K562 (cell line): ENCODE results near the gene TBCC. TPM values are rescaled to one million over a fixed set of nuclear protein-coding genes. Genes with fewer than 3 reads are reported as not detected.

Source experiments
- FOXP1 ChIP-seq: sonication (generic); formaldehyde crosslinking; IDR thresholded peaks from 2 replicates; pipeline ENCODE4 v1.8.0; 2022; ENCODE audit warnings: mild to moderate bottlenecking, missing genetic modification reagents
- GTF2E2 ChIP-seq: fragments of 200-800 bp; sonication (Bioruptor generic); IDR thresholded peaks from 2 replicates; pipeline ENCODE4 v1.6.1; 2016; ENCODE audit warnings: missing genetic modification characterization, missing compliant biosample characterization
- NFXL1 ChIP-seq: fragments of 450-650 bp; formaldehyde crosslinking; IDR thresholded peaks from 2 replicates; pipeline ENCODE4 v1.4.0; 2021; ENCODE audit warnings: mild to moderate bottlenecking
- POLR2A ChIP-seq: fragments of 450-650 bp; conservative IDR thresholded peaks from 2 replicates; pipeline ENCODE4 v1.6.1; 2016
- RBM15 ChIP-seq: fragments of 200-400 bp; formaldehyde crosslinking; IDR thresholded peaks from 2 replicates; pipeline ENCODE4 v1.6.1; 2018; ENCODE audit warnings: mild to moderate bottlenecking, low read length, moderate library complexity; ENCODE audit not compliant: insufficient read depth
- RBM22 ChIP-seq: fragments of 200-400 bp; formaldehyde crosslinking; IDR thresholded peaks from 2 replicates; pipeline ENCODE4 v1.6.1; 2018; ENCODE audit warnings: low read length, low read depth; ENCODE audit not compliant: poor library complexity, severe bottlenecking
- SOX6 ChIP-seq: fragments of 450-650 bp; IDR thresholded peaks from 2 replicates; pipeline ENCODE4 v1.6.1; 2014; ENCODE audit warnings: mild to moderate bottlenecking
- ZNF197 ChIP-seq: fragments of 200-800 bp; sonication (Bioruptor generic); IDR thresholded peaks from 2 replicates; pipeline ENCODE4 v1.6.1; 2016; ENCODE audit warnings: low read depth, missing genetic modification characterization, missing compliant biosample characterization
- ZNF224 ChIP-seq: sonication (generic); formaldehyde crosslinking; IDR thresholded peaks from 2 replicates; pipeline ENCODE4 v1.8.0; 2022; ENCODE audit warnings: mild to moderate bottlenecking, missing genetic modification reagents
- ZNF766 ChIP-seq: fragments of 200-800 bp; sonication (Bioruptor generic); conservative IDR thresholded peaks from 2 replicates; pipeline ENCODE4 v1.6.1; 2016; ENCODE audit warnings: missing genetic modification characterization, missing compliant biosample characterization
- polyA plus RNA-seq, 8 experiments: library from polyadenylated mRNA; depleted of rRNA in 4 of 8; stranded (reverse) in 5 of 8; unstranded in 3 of 8; fragments of >200 nt; fragmentation: Nextera tagmentation in 2 of 8; fragmentation: Illumina TruSeq in 1 of 8; extraction: Ambion mirVana in 2 of 8; extraction: Trizol in 1 of 8; gene quantifications; 2 replicates each; pipeline versions ENCODE4 v1.2.1 to v1.2.3, GENCODE V29; 2011 to 2014; ENCODE audit warnings: inconsistent platforms in 1 of 8, missing spikeins in 1 of 8
- total RNA-seq, 7 experiments: library from RNA; depleted of rRNA in 6 of 7; stranded (reverse); fragments of >200 nt in 6 of 7; fragmentation: Illumina TruSeq in 2 of 7; extraction: Trizol in 2 of 7; gene quantifications; 2 replicates each; pipeline versions ENCODE4 v1.2.1 to v1.2.3, GENCODE V29; 2011 to 2021; ENCODE audit warnings: low replicate concordance in 1 of 7
- TF ChIP-seq, protein P1 (sequence below): fragments of 450-650 bp; formaldehyde crosslinking; IDR thresholded peaks from 2 replicates; pipeline ENCODE4 v1.4.0; 2020; ENCODE audit warnings: mild to moderate bottlenecking, moderate library complexity
- TF ChIP-seq, protein P2 (sequence below): sonication (generic); formaldehyde crosslinking; IDR thresholded peaks from 2 replicates; pipeline ENCODE4 v1.8.1; 2023; ENCODE audit warnings: mild to moderate bottlenecking, missing genetic modification reagents
- TF ChIP-seq, protein P3 (sequence below): fragments of 450-650 bp; formaldehyde crosslinking; IDR thresholded peaks from 2 replicates; pipeline ENCODE4 v1.4.0; 2020; ENCODE audit warnings: mild to moderate bottlenecking, moderate library complexity
- TF ChIP-seq, protein P4 (sequence below): sonication (generic); formaldehyde crosslinking; IDR thresholded peaks from 2 replicates; pipeline ENCODE4 v1.9.0; 2022; ENCODE audit warnings: mild to moderate bottlenecking, missing genetic modification reagents
- TF ChIP-seq, protein P5 (sequence below): IDR thresholded peaks from 2 replicates; pipeline ENCODE4 v1.6.1; 2016; ENCODE audit warnings: missing genetic modification characterization, missing compliant biosample characterization
- TF ChIP-seq, protein P6 (sequence below): fragments of 250-450 bp; sonication (Bioruptor Pico); IDR thresholded peaks from 2 replicates; pipeline ENCODE4 v1.5.0; 2021; ENCODE audit warnings: mild to moderate bottlenecking, borderline replicate concordance

TBCC gene
- total and polyA plus RNA-seq, 9 of the 15 experiments (the other 6 are each of a cell fraction or from before 2014, with no cell fraction given), result 2.8 to 34.1 (median 23.3) TPM

DNA sequence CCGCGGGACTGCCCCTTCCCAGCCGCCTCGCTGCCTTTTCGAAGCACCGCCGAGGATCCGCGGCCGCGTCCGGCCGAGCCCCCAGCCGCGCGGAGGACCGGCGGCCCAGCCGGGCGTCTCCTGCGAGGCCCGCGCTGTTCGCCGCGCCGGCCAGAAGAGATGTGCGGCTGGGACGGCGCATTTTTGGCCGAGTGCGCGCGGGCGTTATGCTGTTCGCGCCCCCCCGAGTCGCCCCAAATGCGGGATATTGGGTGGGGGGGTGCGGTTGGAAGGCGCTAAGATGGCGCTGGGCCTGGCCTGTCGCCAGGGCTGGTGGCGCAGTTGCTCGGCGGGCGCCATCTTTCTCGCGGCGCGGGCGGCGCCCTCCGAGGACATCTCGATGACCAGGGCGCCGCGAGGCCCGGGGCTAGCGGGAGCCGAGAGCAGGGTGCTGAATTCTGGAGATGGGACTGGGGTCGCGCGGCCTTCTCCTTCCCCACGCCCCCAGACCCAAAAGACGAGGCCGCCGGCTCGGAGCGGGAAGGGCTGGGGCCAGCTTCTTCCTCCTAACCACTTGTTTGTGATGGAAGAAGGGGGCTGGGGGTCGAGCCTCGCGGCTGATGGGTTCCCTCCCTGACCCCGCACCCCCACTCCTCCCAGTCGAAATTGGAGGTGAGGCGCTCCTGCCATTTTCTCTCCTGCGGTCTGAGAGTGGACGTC lies 37.4 kb upstream of the TBCC start (continued):
- TF ChIP-seq, protein P1, sequence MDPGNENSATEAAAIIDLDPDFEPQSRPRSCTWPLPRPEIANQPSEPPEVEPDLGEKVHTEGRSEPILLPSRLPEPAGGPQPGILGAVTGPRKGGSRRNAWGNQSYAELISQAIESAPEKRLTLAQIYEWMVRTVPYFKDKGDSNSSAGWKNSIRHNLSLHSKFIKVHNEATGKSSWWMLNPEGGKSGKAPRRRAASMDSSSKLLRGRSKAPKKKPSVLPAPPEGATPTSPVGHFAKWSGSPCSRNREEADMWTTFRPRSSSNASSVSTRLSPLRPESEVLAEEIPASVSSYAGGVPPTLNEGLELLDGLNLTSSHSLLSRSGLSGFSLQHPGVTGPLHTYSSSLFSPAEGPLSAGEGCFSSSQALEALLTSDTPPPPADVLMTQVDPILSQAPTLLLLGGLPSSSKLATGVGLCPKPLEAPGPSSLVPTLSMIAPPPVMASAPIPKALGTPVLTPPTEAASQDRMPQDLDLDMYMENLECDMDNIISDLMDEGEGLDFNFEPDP (CRISPR knock-in tag), result peak; percentile 63; the same call in 1 of the 2 replicates
- TF ChIP-seq FOXP1 (CRISPR knock-in tag), result peak; percentile 94
- 0 out of 2 replicates have a peak, but pooled peaks have one; percentile 20 for TF ChIP-seq RBM15
- TF ChIP-seq, protein P2, sequence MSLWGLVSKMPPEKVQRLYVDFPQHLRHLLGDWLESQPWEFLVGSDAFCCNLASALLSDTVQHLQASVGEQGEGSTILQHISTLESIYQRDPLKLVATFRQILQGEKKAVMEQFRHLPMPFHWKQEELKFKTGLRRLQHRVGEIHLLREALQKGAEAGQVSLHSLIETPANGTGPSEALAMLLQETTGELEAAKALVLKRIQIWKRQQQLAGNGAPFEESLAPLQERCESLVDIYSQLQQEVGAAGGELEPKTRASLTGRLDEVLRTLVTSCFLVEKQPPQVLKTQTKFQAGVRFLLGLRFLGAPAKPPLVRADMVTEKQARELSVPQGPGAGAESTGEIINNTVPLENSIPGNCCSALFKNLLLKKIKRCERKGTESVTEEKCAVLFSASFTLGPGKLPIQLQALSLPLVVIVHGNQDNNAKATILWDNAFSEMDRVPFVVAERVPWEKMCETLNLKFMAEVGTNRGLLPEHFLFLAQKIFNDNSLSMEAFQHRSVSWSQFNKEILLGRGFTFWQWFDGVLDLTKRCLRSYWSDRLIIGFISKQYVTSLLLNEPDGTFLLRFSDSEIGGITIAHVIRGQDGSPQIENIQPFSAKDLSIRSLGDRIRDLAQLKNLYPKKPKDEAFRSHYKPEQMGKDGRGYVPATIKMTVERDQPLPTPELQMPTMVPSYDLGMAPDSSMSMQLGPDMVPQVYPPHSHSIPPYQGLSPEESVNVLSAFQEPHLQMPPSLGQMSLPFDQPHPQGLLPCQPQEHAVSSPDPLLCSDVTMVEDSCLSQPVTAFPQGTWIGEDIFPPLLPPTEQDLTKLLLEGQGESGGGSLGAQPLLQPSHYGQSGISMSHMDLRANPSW (CRISPR knock-in tag), result peak; percentile 72; the same call in 1 of the 2 replicates
- TF ChIP-seq, protein P3, sequence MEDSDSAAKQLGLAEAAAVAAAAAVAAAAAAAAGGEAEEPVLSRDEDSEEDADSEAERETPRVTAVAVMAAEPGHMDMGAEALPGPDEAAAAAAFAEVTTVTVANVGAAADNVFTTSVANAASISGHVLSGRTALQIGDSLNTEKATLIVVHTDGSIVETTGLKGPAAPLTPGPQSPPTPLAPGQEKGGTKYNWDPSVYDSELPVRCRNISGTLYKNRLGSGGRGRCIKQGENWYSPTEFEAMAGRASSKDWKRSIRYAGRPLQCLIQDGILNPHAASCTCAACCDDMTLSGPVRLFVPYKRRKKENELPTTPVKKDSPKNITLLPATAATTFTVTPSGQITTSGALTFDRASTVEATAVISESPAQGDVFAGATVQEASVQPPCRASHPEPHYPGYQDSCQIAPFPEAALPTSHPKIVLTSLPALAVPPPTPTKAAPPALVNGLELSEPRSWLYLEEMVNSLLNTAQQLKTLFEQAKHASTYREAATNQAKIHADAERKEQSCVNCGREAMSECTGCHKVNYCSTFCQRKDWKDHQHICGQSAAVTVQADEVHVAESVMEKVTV (CRISPR knock-in tag), result no peak
- TF ChIP-seq, protein P4, sequence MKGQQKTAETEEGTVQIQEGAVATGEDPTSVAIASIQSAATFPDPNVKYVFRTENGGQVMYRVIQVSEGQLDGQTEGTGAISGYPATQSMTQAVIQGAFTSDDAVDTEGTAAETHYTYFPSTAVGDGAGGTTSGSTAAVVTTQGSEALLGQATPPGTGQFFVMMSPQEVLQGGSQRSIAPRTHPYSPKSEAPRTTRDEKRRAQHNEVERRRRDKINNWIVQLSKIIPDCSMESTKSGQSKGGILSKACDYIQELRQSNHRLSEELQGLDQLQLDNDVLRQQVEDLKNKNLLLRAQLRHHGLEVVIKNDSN, result peak; percentile 35
- TF ChIP-seq ZNF224 (CRISPR knock-in tag), result no peak
- TF ChIP-seq NFXL1 (CRISPR knock-in tag), result peak; percentile 54; the same call in 1 of the 2 replicates
- peak; percentile 81 for TF ChIP-seq POLR2A
- peak; percentile 99 for TF ChIP-seq RBM22
- TF ChIP-seq ZNF197 (CRISPR knock-in tag), result no peak; the same call in 1 of the 2 replicates
- TF ChIP-seq, protein P5, sequence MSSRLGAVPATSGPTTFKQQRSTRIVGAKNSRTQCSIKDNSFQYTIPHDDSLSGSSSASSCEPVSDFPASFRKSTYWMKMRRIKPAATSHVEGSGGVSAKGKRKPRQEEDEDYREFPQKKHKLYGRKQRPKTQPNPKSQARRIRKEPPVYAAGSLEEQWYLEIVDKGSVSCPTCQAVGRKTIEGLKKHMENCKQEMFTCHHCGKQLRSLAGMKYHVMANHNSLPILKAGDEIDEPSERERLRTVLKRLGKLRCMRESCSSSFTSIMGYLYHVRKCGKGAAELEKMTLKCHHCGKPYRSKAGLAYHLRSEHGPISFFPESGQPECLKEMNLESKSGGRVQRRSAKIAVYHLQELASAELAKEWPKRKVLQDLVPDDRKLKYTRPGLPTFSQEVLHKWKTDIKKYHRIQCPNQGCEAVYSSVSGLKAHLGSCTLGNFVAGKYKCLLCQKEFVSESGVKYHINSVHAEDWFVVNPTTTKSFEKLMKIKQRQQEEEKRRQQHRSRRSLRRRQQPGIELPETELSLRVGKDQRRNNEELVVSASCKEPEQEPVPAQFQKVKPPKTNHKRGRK, result no peak
- TF ChIP-seq SOX6, result peak; percentile 45
- no peak; the same call in 1 of the 2 replicates for TF ChIP-seq ZNF766 (CRISPR knock-in tag)
- TF ChIP-seq, protein P6, sequence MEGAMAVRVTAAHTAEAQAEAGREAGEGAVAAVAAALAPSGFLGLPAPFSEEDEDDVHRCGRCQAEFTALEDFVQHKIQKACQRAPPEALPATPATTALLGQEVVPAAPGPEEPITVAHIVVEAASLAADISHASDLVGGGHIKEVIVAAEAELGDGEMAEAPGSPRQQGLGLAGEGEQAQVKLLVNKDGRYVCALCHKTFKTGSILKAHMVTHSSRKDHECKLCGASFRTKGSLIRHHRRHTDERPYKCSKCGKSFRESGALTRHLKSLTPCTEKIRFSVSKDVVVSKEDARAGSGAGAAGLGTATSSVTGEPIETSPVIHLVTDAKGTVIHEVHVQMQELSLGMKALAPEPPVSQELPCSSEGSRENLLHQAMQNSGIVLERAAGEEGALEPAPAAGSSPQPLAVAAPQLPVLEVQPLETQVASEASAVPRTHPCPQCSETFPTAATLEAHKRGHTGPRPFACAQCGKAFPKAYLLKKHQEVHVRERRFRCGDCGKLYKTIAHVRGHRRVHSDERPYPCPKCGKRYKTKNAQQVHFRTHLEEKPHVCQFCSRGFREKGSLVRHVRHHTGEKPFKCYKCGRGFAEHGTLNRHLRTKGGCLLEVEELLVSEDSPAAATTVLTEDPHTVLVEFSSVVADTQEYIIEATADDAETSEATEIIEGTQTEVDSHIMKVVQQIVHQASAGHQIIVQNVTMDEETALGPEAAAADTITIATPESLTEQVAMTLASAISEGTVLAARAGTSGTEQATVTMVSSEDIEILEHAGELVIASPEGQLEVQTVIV (CRISPR knock-in tag), result no peak
- TF ChIP-seq GTF2E2 (tag), result peak; percentile 75
